Body of pancreas (tissue), 4 donors: ENCODE measurements around the gene PLA2G2F.

ENCODE experiments used
- CTCF ChIP-seq, 7 experiments: fragments of 450-650 bp in 4 of 7; fragments of 200-600 bp in 3 of 7; sonication (generic) in 3 of 7; IDR thresholded peaks; one replicate each; pipeline ENCODE4 v1.5.1; 2016 to 2019; ENCODE audit warnings: antibody characterized with exemption in 7 of 7
- POLR2A ChIP-seq, 3 donors: fragments of 450-650 bp; IDR thresholded peaks; one replicate each; pipeline ENCODE4 v1.6.1; 2016; ENCODE audit warnings: antibody characterized with exemption in 3 of 3, mild to moderate bottlenecking in 2 of 3

- TF ChIP-seq CTCF (IDR thresholded peaks at IDR 0.05) = no peak
- TF ChIP-seq POLR2A (IDR thresholded peaks at IDR 0.05) = no peak
Observed at GRCh38 chr1:20189664-20190063, 50.5 kb downstream of the PLA2G2F start.
